H9 (cell line): ENCODE data around the gene IL1RAPL2. TPM values are rescaled to one million over a fixed set of nuclear protein-coding genes. Genes with fewer than 3 reads are reported as not detected.

ENCODE experiments used
- DNase-seq: peaks from one replicate; pipeline ENCODE4 v3.0.0-alpha.2; 2017
- H2AFZ ChIP-seq: one replicate; pipeline ENCODE4 v1.6.1; 2013; ENCODE audit warnings: mild to moderate bottlenecking, low read length, control low read depth, moderate library complexity
- H2AK5ac ChIP-seq: 2 replicates; pipeline ENCODE4 v1.6.1; 2013; ENCODE audit warnings: low read length, control low read depth, mixed read lengths; ENCODE audit not compliant: insufficient read length
- H2BK120ac ChIP-seq: one replicate; pipeline ENCODE4 v1.6.1; 2013; ENCODE audit warnings: low read depth, mild to moderate bottlenecking, low read length, control low read depth, inconsistent platforms; ENCODE audit not compliant: poor library complexity, severe bottlenecking
- H2BK12ac ChIP-seq: 2 replicates; pipeline ENCODE4 v1.6.1; 2013; ENCODE audit warnings: low read length, control low read depth, mixed read lengths, low read depth; ENCODE audit not compliant: insufficient read length
- H2BK15ac ChIP-seq: 2 replicates; pipeline ENCODE4 v1.6.1; 2013; ENCODE audit warnings: low read depth, low read length, control low read depth
- H2BK20ac ChIP-seq: one replicate; pipeline ENCODE4 v1.6.1; 2013; ENCODE audit warnings: low read depth, mild to moderate bottlenecking, low read length, control low read depth, inconsistent platforms; ENCODE audit not compliant: poor library complexity, severe bottlenecking
- H2BK5ac ChIP-seq: 2 replicates; pipeline ENCODE4 v1.6.1; 2013; ENCODE audit warnings: low read length, control low read depth, mixed read lengths; ENCODE audit not compliant: insufficient read length
- H3K14ac ChIP-seq: 2 replicates; pipeline ENCODE4 v1.6.1; 2013; ENCODE audit warnings: low read length, control low read depth; ENCODE audit not compliant: insufficient read depth
- H3K18ac ChIP-seq: 2 replicates; pipeline ENCODE4 v1.6.1; 2013; ENCODE audit warnings: low read depth, mild to moderate bottlenecking, mixed read lengths, low read length, control low read depth; ENCODE audit not compliant: insufficient read length
- H3K23ac ChIP-seq: 2 replicates; pipeline ENCODE4 v1.6.1; 2013; ENCODE audit warnings: low read length, control low read depth, mixed read lengths, low read depth; ENCODE audit not compliant: insufficient read length
- H3K23me2 ChIP-seq: 2 replicates; pipeline ENCODE4 v1.6.1; 2013; ENCODE audit warnings: low read depth, mild to moderate bottlenecking, mixed read lengths, low read length, control low read depth; ENCODE audit not compliant: insufficient read length, poor library complexity, severe bottlenecking
- H3K27ac ChIP-seq: 2 replicates; pipeline ENCODE4 v1.5.1; 2013; ENCODE audit warnings: low read length, control low read depth, mixed read lengths, low read depth; ENCODE audit not compliant: insufficient read length
- H3K27me3 ChIP-seq: 2 replicates; pipeline ENCODE4 v1.6.1; 2013; ENCODE audit warnings: low read length, control low read depth, inconsistent platforms; ENCODE audit not compliant: insufficient read depth
- H3K4ac ChIP-seq: 2 replicates; pipeline ENCODE4 v1.6.1; 2013; ENCODE audit warnings: low read depth, mild to moderate bottlenecking, control low read depth, inconsistent platforms, low read length, moderate library complexity
- H3K4me1 ChIP-seq: 2 replicates; pipeline ENCODE4 v1.6.1; 2013; ENCODE audit warnings: low read length, control low read depth, inconsistent platforms; ENCODE audit not compliant: insufficient read depth
- H3K4me2 ChIP-seq: 2 replicates; pipeline ENCODE4 v1.6.1; 2013; ENCODE audit warnings: low read length, control low read depth, mixed read lengths; ENCODE audit not compliant: insufficient read length, insufficient read depth
- H3K56ac ChIP-seq: 2 replicates; pipeline ENCODE4 v1.6.1; 2013; ENCODE audit warnings: low read depth, mild to moderate bottlenecking, mixed read lengths, low read length, control low read depth; ENCODE audit not compliant: insufficient read length
- H3K79me1 ChIP-seq: 2 replicates; pipeline ENCODE4 v1.6.1; 2013; ENCODE audit warnings: low read depth, mild to moderate bottlenecking, moderate library complexity, low read length, control low read depth, inconsistent platforms; ENCODE audit not compliant: insufficient read depth, poor library complexity, severe bottlenecking
- H3K79me2 ChIP-seq: 2 replicates; pipeline ENCODE4 v1.6.1; 2013; ENCODE audit warnings: low read length, control low read depth, inconsistent platforms; ENCODE audit not compliant: insufficient read depth
- H3K9ac ChIP-seq: 2 replicates; pipeline ENCODE4 v1.6.1; 2013; ENCODE audit warnings: low read length, control low read depth, mixed read lengths; ENCODE audit not compliant: insufficient read length; ENCODE audit errors: extremely low read depth
- H3K9me3 ChIP-seq: one replicate; pipeline ENCODE4 v1.6.1; 2013; ENCODE audit warnings: low read depth, low read length, inconsistent platforms; ENCODE audit not compliant: control insufficient read depth
- H3T11ph ChIP-seq: one replicate; pipeline ENCODE4 v1.6.1; 2013; ENCODE audit warnings: mild to moderate bottlenecking, low read length, control low read depth, inconsistent platforms
- H4K20me1 ChIP-seq: one replicate; pipeline ENCODE4 v1.6.1; 2013; ENCODE audit not compliant: control insufficient read depth, insufficient read length, insufficient read depth
- H4K5ac ChIP-seq: 2 replicates; pipeline ENCODE4 v1.6.1; 2013; ENCODE audit warnings: low read depth, mild to moderate bottlenecking, mixed read lengths, low read length, control low read depth; ENCODE audit not compliant: insufficient read length
- H4K8ac ChIP-seq: replicated peaks from 2 replicates; pipeline ENCODE4 v1.6.1; 2013; ENCODE audit warnings: low read length, control low read depth, mixed read lengths, low read depth; ENCODE audit not compliant: insufficient read length
- H4K91ac ChIP-seq: 2 replicates; pipeline ENCODE4 v1.6.1; 2013; ENCODE audit warnings: low read depth, mild to moderate bottlenecking, moderate library complexity, mixed read lengths, low read length, control low read depth; ENCODE audit not compliant: insufficient read length
- H3K27ac Mint-ChIP-seq, 3 experiments: 2 replicates in 2 of 3; 3 replicates in 1 of 3; pipeline ENCODE4 v1.8.0; 2020 to 2021; ENCODE audit warnings: mixed read lengths in 3 of 3, mild to moderate bottlenecking in 1 of 3, moderate library complexity in 1 of 3
- H3K27me3 Mint-ChIP-seq: 2 replicates; pipeline ENCODE4 v1.8.0; 2021; ENCODE audit warnings: low read depth, mild to moderate bottlenecking, moderate library complexity, mixed read lengths
- H3K36me3 Mint-ChIP-seq, 3 experiments: 2 replicates in 2 of 3; 3 replicates in 1 of 3; pipeline ENCODE4 v1.8.0; 2020 to 2021; ENCODE audit warnings: low read depth in 3 of 3, mixed read lengths in 3 of 3; ENCODE audit not compliant: insufficient read depth in 1 of 3
- H3K4me1 Mint-ChIP-seq, 2 experiments: 2 replicates each; pipeline ENCODE4 v1.8.0; 2020; ENCODE audit warnings: mixed read lengths in 2 of 2
- H3K4me3 Mint-ChIP-seq, 2 experiments: 2 replicates in 1 of 2; 3 replicates in 1 of 2; pipeline ENCODE4 v1.8.0; 2020 to 2021; ENCODE audit warnings: mild to moderate bottlenecking in 2 of 2, mixed read lengths in 2 of 2, moderate library complexity in 1 of 2
- H3K9me3 Mint-ChIP-seq, 2 experiments: 2 replicates in 1 of 2; 3 replicates in 1 of 2; pipeline ENCODE4 v1.8.0; 2020; ENCODE audit warnings: mild to moderate bottlenecking in 2 of 2, mixed read lengths in 2 of 2, moderate library complexity in 1 of 2
- WGBS: extraction: QIAGEN DNeasy Blood & Tissue Kit; methylation state at CpG from one replicate; pipeline ENCODE4 v1.1.7; 2013; ENCODE audit warnings: missing lambda C conversion rate, low lambda C conversion rate, mixed read lengths; ENCODE audit not compliant: insufficient read length; ENCODE audit errors: extremely low coverage; 5-methylcytosine and 5-hydroxymethylcytosine counted together
- total RNA-seq: library from RNA; stranded (reverse); gene quantifications from 2 replicates; pipeline ENCODE4 v1.2.1, GENCODE V29; 2021
- TF ChIP-seq, protein P1 (sequence below): fragments of 200-600 bp; sonication (generic); conservative IDR thresholded peaks from 3 replicates; pipeline ENCODE4 v1.8.0; 2021; ENCODE audit warnings: antibody characterized with exemption, mild to moderate bottlenecking

Gene IL1RAPL2
- total RNA-seq, 1 experiment from 2014 or later: not detected

DNA sequence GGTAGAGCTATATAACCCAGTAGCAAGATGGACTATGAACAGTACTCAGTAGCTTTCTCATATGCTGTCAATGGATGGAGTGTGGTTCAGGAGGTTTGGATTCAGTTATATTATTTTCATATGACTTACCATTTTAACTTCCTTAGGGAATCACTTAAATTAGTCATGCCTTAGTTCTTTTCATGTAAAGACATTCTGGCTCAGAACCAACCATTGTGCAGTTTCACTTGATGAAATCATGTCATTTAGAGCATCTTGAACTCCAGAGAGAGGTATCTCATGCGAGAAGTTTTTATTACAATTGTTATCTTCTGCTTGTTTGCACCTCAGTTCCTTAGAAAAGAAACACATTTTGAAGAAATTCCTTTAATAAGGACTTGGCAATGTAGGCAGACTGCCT, 55.8 kb downstream of the IL1RAPL2 start:
- no peak overlapping the region for H3K4me2 ChIP-seq
- H2BK15ac ChIP-seq: no peak overlapping the region
- no peak overlapping the region for H2AFZ ChIP-seq
- H2AK5ac ChIP-seq: no peak overlapping the region
- no peaks in the 10 kb centered on the region for H3K27me3 Mint-ChIP-seq
- no CpG with 5 or more reads among the region's 1 CpG for whole genome bisulfite sequencing
- H4K5ac ChIP-seq: no peak overlapping the region
- no peaks in the 10 kb centered on the region for H3K4me1 Mint-ChIP-seq
- H3K56ac ChIP-seq: no peak overlapping the region
- H3K23ac ChIP-seq: no peak overlapping the region
- no peak overlapping the region for H4K91ac ChIP-seq
- no peaks in the 10 kb centered on the region for H3K79me2 ChIP-seq
- H3K4me3 Mint-ChIP-seq: no peak overlapping the region
- H3K4me1 ChIP-seq: no peaks in the 10 kb centered on the region
- peaks cover 0 to 37% of the 10 kb centered on the region in 2 experiments; a peak in 2 of 5 replicates for H3K9me3 Mint-ChIP-seq
- no peak for DNase-seq
- no peak overlapping the region for H2BK5ac ChIP-seq
- H3K36me3 Mint-ChIP-seq: no peaks in the 10 kb centered on the region; a peak in 1 of 7 replicates
- no peak overlapping the region for H2BK12ac ChIP-seq
- TF ChIP-seq, protein P1, sequence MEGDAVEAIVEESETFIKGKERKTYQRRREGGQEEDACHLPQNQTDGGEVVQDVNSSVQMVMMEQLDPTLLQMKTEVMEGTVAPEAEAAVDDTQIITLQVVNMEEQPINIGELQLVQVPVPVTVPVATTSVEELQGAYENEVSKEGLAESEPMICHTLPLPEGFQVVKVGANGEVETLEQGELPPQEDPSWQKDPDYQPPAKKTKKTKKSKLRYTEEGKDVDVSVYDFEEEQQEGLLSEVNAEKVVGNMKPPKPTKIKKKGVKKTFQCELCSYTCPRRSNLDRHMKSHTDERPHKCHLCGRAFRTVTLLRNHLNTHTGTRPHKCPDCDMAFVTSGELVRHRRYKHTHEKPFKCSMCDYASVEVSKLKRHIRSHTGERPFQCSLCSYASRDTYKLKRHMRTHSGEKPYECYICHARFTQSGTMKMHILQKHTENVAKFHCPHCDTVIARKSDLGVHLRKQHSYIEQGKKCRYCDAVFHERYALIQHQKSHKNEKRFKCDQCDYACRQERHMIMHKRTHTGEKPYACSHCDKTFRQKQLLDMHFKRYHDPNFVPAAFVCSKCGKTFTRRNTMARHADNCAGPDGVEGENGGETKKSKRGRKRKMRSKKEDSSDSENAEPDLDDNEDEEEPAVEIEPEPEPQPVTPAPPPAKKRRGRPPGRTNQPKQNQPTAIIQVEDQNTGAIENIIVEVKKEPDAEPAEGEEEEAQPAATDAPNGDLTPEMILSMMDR: no peak
- H3K9ac ChIP-seq: no peak overlapping the region
- H3T11ph ChIP-seq: no peak overlapping the region
- no peak overlapping the region for H4K8ac ChIP-seq
- H3K4ac ChIP-seq: no peak overlapping the region
- no peak overlapping the region for H3K27ac Mint-ChIP-seq
- no peak overlapping the region for H2BK20ac ChIP-seq
- no peak overlapping the region for H2BK120ac ChIP-seq
- H4K20me1 ChIP-seq: no peaks in the 10 kb centered on the region
- no peaks in the 10 kb centered on the region for H3K79me1 ChIP-seq
- no peak overlapping the region for H3K18ac ChIP-seq
- H3K9me3 ChIP-seq: no peaks in the 10 kb centered on the region
- no peaks in the 10 kb centered on the region for H3K23me2 ChIP-seq
- H3K27me3 ChIP-seq: no peaks in the 10 kb centered on the region
- no peak overlapping the region for H3K27ac ChIP-seq
- no peak overlapping the region for H3K14ac ChIP-seq
